SK-N-DZ (cell line): ENCODE results near the gene MTMR11.

Source experiments
- DNase-seq: peaks from one replicate; pipeline ENCODE4 v3.0.0-alpha.2; 2015; ENCODE audit warnings: low spot score

The MTMR11 gene

DNA sequence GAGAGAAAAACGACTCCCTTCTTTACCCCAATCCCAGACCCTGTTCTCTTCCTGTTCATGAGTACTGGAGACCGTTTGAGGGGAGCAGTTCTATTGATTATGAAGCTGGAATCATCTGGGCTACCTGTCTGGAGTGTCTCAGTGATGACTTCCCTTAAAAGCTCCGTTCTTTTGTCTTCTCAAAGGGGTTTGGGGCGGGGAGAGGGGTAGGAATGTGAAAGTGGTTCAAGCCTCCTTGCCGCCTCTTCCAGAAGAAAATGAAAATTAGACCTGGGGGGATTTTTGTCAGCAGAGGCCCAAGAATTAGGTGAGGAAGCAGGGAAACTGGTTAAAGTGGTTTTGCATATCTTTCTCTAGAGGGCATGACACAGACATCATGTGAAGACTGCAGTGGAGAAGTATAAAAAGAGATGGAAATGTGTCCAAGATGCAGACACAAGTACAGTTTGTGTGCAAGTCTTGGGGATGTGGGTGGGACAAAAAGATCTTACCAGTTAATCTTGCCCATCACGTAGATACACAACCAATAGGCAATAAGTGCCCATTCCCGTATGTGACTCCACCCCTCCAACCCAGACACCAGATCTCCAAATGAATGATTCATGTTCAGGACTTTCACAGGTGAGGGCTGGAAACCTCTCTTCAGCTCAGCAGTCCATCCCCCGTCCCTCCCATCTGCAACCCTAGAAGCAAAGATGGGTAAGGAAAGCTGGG, 470 bp upstream of the MTMR11 start:
- DNase-seq, result peak; percentile 44

- no peak for DNase-seq
Measured at GRCh38 chr1:149934356-149934755, 2.3 kb downstream of the MTMR11 start.

- no peak for DNase-seq
Measured at GRCh38 chr1:149933208-149933607, 3.5 kb downstream of the MTMR11 start.

GRCh38 chr1:149932474-149932873, 4.2 kb downstream of the MTMR11 start:
- no peak for DNase-seq

GRCh38 chr1:149931212-149931790, 5.4 kb downstream of the MTMR11 start:
- DNase-seq, result no peak

- no peak for DNase-seq
Measured at GRCh38 chr1:149929856-149930255, 6.8 kb downstream of the MTMR11 start.

- no peak for DNase-seq
Measured at GRCh38 chr1:149928401-149928724, 8.3 kb downstream of the MTMR11 start.

GRCh38 chr1:149927563-149928400, 8.9 kb downstream of the MTMR11 start, which contains the start of gene SF3B4:
TSS of gene SF3B4 (minus strand) at chr1:149927803. CDS start at chr1:149927759, 44 bp downstream.
- peak; percentile 96 for DNase-seq

- DNase-seq, result no peak
Measured at GRCh38 chr1:149927056-149927562, 9.6 kb downstream of the MTMR11 start.

DNA sequence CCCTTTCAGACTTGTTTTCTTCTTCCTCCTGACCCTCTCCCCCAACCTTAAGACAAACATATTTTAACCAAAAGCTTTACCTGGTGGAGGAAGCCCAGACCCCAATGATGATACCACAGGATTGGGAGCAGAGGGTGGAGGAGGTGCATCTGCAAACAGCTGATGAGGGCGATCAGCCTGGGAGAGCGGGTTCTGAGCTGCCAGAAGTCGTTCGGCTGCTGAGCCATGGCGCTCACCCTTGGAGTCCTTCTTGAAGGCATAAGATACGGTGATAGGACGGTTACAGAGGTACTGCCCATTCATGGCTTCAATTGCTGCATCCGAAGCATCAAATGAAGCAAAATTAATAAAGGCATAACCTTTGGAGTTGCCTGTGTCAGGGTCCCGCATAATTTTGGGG, 10.4 kb downstream of the MTMR11 start:
- no peak for DNase-seq

- DNase-seq, result no peak
Measured at GRCh38 chr1:149925751-149926150, 10.9 kb downstream of the MTMR11 start.

GRCh38 chr1:149925345-149925744, 11.3 kb downstream of the MTMR11 start:
- no peak for DNase-seq

- DNase-seq, result no peak
Measured at GRCh38 chr1:149923626-149924025, 13.1 kb downstream of the MTMR11 start.

DNA sequence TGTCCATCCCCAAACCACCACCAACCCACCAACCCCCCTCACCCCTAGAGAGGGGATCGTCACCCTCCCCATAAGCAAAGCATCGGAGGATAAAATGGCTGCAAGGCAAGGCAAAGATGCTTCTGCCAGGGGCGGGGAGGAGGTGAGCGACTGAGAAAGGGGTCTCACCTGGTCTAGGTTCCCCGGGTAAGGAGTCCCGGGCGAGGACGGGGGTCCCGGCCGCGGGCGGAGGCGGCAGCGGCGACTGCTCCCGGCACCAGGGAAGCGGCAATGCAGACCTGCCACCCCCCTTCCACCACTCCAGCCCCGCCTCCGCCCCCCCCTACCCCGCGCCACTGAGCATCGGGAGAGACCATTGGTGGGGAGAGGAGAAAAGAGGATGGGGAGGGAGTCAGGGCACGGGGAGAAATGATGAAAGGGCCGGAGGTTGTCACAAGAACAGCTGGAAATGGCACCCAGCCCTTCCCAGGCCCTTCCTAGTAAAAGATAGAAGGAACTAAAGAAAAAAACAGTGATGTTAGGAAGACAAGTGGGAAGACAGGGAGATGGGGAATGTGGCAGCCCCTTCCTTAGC, 19.0 kb downstream of the MTMR11 start, which contains the start of gene SV2A:
TSS of gene SV2A (minus strand) at position 274 of the 574 bp plus-strand sequence. CDS start 4,004 bp downstream, outside the sequence.
- peak; percentile 75 for DNase-seq

GRCh38 chr1:149916898-149917252, 19.8 kb downstream of the MTMR11 start:
- no peak for DNase-seq

DNA sequence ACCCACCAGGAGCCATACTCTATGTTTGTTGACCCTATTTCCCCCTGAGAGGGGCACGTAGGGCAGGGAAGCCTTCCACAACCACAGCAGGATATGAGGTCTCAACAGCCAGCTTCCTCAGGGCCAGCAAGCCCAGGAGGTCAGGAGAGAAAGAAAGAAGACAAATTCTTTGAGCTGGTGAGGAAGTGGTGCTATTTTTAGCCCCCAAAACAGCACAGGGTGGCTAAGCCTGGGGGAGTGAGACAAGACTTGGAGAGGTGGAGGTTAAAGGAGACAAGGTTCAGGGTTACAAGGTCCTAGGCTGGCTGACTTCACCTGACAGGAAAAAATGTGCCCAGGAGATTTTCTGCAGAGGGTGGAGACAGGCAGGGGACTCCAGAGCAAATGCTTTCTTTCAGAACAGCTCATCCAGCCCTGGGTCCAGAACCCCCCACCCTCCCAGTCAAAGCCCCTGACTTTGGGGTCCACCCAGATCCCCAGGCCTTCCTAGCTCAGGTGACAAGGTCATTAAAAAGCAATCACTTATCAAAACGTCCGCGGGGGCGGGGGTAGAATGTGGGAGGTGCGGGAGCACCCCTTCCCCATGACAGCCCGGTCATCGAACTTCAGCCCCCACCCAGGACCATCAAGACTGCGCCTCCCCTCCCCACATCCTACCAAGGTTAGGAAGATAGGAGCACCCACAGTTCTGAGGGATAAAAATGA, 20.3 kb downstream of the MTMR11 start:
- no peak for DNase-seq

DNA sequence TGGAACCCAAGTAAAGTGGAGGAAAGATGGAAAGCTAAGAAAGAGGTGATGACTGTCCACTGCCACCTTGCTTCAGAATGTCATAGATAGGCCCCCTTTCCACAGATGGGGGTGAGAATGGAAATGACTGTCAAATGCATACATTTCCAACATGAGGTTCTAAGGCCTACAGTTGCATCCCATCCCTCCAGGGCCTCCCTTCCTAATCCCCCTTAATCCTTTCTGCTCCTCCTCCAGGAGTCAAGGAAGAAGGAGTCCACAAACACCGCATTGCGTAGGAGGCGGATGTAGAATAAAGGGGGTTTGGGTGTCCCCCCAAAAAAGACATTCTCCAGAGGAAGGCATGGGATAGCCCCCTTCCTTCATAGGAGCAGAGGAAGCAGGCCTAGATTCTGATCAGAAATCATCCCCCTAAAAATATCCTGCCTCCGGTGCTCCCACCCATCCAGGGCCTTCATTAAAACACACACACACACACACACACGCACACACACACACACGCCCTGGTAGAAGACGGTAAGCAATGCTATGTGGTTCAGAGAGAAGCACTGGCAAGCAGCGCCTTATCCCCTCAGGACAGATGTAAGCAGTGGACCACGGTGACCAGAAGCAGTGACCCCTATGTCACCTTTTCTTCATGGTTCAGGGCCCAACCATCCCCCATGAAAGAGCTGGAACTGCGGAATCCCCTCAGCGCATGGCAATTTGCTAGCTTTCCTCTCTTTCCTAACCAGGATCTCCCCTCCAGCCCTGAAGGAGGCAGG, 21.1 kb downstream of the MTMR11 start:
- no peak for DNase-seq

DNA sequence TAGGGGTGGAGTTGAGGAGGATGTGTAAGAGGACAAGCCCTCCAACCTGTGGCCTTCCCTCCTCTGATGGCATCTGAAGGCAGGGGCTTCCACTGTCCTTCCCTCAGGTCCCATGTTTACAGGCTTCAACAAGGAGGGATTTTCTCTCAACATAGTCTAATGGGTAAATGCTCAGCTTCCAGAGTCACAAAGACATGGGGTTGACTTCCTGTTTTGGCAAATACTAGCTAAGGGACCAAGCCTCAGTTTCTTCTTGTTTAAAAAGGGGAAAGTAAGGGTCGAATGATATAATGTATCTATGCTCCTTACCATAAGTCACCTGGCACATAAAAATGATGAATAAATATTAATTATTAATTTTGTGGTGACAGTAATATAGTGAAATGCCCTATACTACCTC, 22.1 kb downstream of the MTMR11 start:
- no peak for DNase-seq

- no peak for DNase-seq
Measured at GRCh38 chr1:149906570-149907075, 30.1 kb downstream of the MTMR11 start.

DNA sequence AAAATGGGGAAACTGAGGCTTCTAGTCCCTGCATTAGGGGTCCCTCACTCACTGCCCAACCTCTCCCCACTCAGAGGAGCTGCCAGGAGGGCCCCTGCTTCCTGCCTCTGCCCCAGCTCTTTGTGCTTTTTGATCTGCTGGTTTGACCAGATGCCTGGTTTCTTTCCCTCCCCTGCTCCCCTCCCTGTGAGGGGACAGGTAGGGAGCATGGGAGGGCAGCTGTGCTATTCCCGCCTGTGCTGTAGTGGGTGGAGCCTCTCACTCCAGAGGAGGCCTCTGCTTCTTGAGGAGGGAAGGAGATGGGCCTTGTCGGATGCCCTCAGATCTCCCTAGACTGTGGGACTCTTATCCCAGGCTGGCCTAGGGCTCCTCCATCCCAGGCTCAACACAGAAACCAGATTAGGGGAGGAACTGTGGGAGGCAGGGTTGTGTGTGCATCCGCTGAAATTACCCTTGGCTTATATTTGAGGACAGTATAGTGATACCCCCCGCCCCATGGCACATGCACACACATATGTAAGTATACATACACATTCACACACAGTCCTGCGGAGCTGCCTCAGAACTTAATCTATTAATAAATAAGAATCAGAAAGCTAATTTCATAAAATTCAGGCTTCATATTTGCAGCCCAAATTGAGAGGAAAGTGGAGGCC, 32.7 kb downstream of the MTMR11 start:
- no peak for DNase-seq
